ENCODE results near the gene CDC42BPB.

CDC42BPB gene

GRCh38 chr14:103072595-103073366 is 15.4 kb upstream of the CDC42BPB start:
- Histone ChIP-seq H3K4me3 (ENCODE audit: insufficient read depth, low read depth, low read length) (no peak overlapping the region), H3K36me3 (ENCODE audit: control insufficient read depth, insufficient read depth, low read length) (no peaks in the 10 kb centered on the region), H3K9me3 (ENCODE audit: control insufficient read depth, low read length) (no peaks in the 10 kb centered on the region), H3K27me3 (ENCODE audit: control insufficient read depth, insufficient read depth, low read length, poor library complexity, severe bottlenecking) (peaks cover 11% of the 10 kb centered on the region), H3K4me1 (ENCODE audit: control insufficient read depth, insufficient read depth, low read length) (peaks cover 17% of the 10 kb centered on the region), H3K27ac (ENCODE audit: insufficient read depth, low read depth, low read length, poor library complexity, severe bottlenecking) (no peak overlapping the region)
- 81 to 85% methylated on average over 21 of the region's 21 CpGs for WGBS, 2 experiments

DNA sequence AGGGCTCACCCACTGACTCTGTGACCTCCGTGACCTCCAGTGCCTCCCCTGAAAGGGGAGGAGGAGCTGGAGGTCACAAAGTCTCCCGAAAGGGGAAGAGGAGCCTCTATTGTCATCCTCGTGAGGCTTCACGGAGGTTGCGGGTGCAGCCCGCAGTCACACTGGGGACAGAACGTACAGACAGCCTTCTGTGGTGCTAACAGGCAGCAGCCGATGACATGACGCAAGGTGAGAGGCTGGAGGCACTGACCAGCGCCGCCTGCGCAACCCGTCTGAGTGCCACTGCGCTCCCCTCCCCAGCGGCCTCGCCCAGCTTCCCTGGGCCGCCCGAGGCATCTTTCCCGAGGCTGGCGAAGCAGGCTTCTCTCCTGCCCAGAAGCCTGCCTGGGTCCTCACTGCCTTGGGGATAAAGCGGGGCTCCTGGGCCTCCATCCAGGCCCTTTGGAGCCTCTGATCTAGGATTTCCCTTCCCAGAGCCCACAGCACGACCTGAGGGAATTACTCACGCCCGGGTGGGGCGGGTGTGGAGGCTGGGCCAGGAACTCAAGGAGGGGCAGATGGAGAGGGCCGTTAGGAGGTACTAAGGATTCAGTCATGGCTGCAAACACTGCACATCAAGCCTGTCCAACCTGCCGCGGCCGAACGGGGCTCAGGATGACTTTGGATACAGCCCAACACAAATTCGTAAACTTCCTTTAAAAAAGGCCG is 14.3 kb upstream of the CDC42BPB start:
- no peak overlapping the region for H3K27ac ChIP-seq (ENCODE audit: insufficient read depth, low read depth, low read length, poor library complexity, severe bottlenecking)

DNA sequence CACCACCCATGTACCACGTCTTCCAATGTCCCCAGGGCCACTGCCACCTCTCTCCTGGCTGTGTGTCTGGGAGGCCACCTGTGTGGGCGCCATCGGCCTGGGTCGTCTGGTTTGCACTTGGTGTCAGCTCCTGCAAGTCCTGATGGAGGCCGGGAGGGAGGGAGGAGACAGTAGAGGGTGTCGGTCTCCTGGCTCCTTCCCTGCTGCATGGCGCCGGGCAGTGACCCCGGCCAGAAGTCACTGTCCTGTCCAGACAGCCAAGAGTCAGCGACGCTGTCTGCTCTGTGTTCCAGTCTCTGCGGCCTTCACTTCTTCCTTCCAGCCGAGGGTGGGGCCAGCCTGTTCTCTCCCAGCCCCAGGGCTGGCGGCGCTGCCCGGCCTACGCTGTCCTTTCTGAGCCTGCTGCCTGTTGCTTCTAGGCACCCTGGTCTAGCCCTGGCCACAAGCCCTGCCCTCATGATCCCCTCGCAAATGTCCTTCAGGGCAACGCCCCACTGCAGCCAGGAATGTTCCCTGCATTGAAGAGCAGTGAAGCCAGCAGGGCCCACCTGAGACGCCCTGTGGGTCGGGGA is 13.7 kb upstream of the CDC42BPB start:
- WGBS, 2 experiments, result 89 to 90% methylated on average over 21 of the region's 21 CpGs

More for the DNA sequence above, 14.3 kb upstream of the CDC42BPB start:
- Histone ChIP-seq H3K27me3 (ENCODE audit: control insufficient read depth, insufficient read depth, low read length, poor library complexity, severe bottlenecking) (peaks cover 11% of the 10 kb centered on the region), H3K36me3 (ENCODE audit: control insufficient read depth, insufficient read depth, low read length) (no peaks in the 10 kb centered on the region), H3K4me1 (ENCODE audit: control insufficient read depth, insufficient read depth, low read length) (peaks cover 17% of the 10 kb centered on the region), H3K4me3 (ENCODE audit: insufficient read depth, low read depth, low read length) (no peak overlapping the region), H3K9me3 (ENCODE audit: control insufficient read depth, low read length) (no peaks in the 10 kb centered on the region)
- WGBS, 2 experiments, result 84 to 87% methylated on average over 32 of the region's 32 CpGs

DNA sequence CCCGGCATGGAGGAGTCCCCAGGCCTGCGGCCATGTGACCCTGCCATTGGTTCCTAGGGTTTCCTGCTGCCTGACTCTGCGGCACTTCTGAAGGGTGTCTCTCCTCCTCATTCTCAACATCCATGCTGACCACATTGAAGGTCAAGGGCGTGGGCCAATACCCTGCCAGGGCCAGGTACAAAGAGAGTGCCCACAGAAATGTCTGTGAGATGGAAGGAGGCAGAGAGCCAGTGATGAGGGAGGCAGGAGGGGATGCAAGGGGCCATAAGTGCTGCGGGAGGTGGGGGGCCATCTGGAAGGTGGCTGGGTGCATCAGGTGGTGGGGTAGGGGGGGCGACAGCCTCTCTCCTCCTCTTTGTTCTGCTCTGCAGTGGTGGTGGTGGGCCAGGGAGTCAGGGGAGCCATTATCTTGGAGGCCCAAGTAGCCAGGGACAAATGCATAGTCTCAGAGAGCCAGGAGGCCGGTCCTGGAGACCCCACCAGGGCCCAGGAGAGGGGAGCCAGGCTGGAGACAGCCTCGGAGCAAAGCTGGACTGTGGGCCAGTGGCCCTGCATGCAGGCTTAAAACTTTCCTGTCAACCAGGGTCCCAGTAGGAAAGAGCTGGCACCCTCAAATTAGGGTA is 13.0 kb upstream of the CDC42BPB start:
- no peaks in the 10 kb centered on the region for H3K9me3 ChIP-seq (ENCODE audit: control insufficient read depth, low read length)
- no peak overlapping the region for H3K4me3 ChIP-seq (ENCODE audit: insufficient read depth, low read depth, low read length)
- H3K4me1 ChIP-seq (ENCODE audit: control insufficient read depth, insufficient read depth, low read length), result peaks cover 17% of the 10 kb centered on the region
- H3K27ac ChIP-seq (ENCODE audit: insufficient read depth, low read depth, low read length, poor library complexity, severe bottlenecking), result no peak overlapping the region
- H3K36me3 ChIP-seq (ENCODE audit: control insufficient read depth, insufficient read depth, low read length), result no peaks in the 10 kb centered on the region
- 83 to 85% methylated on average over 8 of the region's 8 CpGs for WGBS, 2 experiments
- H3K27me3 ChIP-seq (ENCODE audit: control insufficient read depth, insufficient read depth, low read length, poor library complexity, severe bottlenecking), result peaks cover 7% of the 10 kb centered on the region

More for the DNA sequence above, 13.7 kb upstream of the CDC42BPB start:
- Histone ChIP-seq H3K27me3 (ENCODE audit: control insufficient read depth, insufficient read depth, low read length, poor library complexity, severe bottlenecking) (peaks cover 8% of the 10 kb centered on the region), H3K9me3 (ENCODE audit: control insufficient read depth, low read length) (no peaks in the 10 kb centered on the region), H3K4me1 (ENCODE audit: control insufficient read depth, insufficient read depth, low read length) (peaks cover 17% of the 10 kb centered on the region), H3K36me3 (ENCODE audit: control insufficient read depth, insufficient read depth, low read length) (no peaks in the 10 kb centered on the region), H3K4me3 (ENCODE audit: insufficient read depth, low read depth, low read length) (no peak overlapping the region), H3K27ac (ENCODE audit: insufficient read depth, low read depth, low read length, poor library complexity, severe bottlenecking) (no peak overlapping the region)

DNA sequence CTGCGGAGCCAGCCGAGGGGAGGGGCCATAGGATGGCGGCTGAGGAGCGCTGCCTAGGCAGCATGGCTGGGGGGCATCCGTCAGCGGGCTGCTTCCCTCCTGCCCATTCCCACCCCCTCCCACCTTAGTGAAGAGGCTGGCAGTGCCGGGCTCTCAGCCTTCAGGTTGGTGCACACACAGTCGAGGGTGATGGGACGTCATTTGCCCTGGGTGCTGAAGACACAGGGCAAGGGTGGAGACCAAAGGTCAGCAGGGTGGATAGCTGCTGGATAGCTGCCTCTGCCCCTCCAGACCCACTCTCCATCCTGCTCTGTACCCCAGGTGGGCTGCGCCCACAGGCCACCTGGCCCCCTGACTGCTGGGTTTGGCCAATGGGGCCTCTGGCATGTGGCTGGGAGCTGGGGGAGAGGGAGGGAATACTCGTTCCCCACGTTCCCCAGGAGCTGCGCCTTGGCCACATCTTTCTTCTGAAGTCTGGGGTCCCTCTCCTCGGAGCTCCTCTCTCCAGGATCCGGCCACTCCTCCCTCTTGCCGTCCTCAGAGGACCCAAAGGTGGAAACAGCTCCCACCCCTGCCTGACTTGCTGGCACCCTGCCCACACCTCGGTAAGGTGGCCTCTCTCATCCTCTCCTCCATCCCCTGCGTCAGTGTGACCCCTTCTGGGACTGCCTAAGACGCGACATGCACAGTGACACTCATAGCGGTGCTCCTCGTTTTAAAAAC is 11.2 kb upstream of the CDC42BPB start:
- H3K27me3 ChIP-seq (ENCODE audit: control insufficient read depth, insufficient read depth, low read length, poor library complexity, severe bottlenecking), result no peaks in the 10 kb centered on the region
- peaks cover 12% of the 10 kb centered on the region for H3K4me1 ChIP-seq (ENCODE audit: control insufficient read depth, insufficient read depth, low read length)
- no peak overlapping the region for H3K27ac ChIP-seq (ENCODE audit: insufficient read depth, low read depth, low read length, poor library complexity, severe bottlenecking)
- H3K4me3 ChIP-seq (ENCODE audit: insufficient read depth, low read depth, low read length), result no peak overlapping the region
- no peaks in the 10 kb centered on the region for H3K36me3 ChIP-seq (ENCODE audit: control insufficient read depth, insufficient read depth, low read length)
- 85 to 87% methylated on average over 22 of the region's 22 CpGs for WGBS, 2 experiments
- no peaks in the 10 kb centered on the region for H3K9me3 ChIP-seq (ENCODE audit: control insufficient read depth, low read length)

DNA sequence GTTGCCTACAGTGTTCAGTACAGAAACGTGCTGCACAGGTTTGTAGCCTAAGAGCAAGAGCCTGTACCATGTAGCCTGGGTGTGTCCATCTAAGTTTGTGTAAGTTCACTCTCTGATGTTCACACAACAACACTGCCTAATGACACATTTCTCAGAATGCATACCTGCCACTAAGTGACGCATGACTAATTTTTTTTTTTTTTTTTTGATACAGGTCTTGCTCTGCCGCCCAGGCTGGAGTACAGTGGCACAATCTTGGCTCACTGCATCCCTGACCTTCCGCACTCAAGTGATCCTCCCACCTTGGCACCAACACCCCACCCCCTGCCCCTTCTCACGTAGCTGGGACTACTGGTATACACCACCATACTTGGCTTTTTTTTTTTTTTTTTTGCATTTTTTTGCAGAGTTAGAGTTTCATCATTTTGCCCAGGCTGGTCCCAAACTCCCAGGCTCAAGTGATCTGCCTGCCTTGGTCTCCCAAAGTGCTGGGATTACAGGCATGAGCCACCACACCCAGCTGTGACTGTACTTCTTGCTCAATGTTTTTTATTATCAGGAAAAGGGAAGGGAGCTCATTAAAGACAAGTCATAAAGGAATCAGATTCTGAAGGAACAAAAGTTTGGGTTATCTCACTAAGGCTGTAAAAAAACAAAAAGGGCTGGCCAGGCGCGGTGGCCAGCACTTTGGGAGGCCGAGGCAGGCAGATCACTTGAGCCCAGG is 10.0 kb upstream of the CDC42BPB start:
- no peaks in the 10 kb centered on the region for H3K27me3 ChIP-seq (ENCODE audit: control insufficient read depth, insufficient read depth, low read length, poor library complexity, severe bottlenecking)
- H3K4me3 ChIP-seq (ENCODE audit: insufficient read depth, low read depth, low read length), result no peak overlapping the region
- H3K4me1 ChIP-seq (ENCODE audit: control insufficient read depth, insufficient read depth, low read length), result peaks cover 12% of the 10 kb centered on the region
- no peaks in the 10 kb centered on the region for H3K9me3 ChIP-seq (ENCODE audit: control insufficient read depth, low read length)
- 92 to 95% methylated on average over 8 of the region's 8 CpGs for WGBS, 2 experiments
- no peaks in the 10 kb centered on the region for H3K36me3 ChIP-seq (ENCODE audit: control insufficient read depth, insufficient read depth, low read length)
- H3K27ac ChIP-seq (ENCODE audit: insufficient read depth, low read depth, low read length, poor library complexity, severe bottlenecking), result no peak overlapping the region

DNA sequence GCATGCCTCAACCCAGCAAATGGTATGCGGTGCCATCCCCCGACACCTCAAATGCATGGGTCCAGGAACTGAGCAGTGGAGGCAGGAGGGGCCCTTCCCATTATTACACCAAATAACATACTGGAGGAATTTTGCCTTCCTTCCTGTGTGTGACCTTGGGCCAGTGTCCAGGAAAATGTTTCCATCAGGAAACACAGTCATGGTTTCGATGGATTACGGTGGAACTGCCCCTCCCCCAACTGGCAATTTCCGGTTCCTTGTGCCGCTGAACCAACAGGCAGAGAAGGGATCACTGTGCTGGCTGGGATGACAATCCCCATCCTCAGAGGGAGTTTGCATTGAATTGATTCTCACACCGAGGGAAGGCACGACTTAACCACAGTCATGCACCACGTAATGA is 9.1 kb upstream of the CDC42BPB start:
- WGBS, 2 experiments, result 90 to 92% methylated on average over 9 of the region's 9 CpGs
- H3K27ac ChIP-seq (ENCODE audit: insufficient read depth, low read depth, low read length, poor library complexity, severe bottlenecking), result no peak overlapping the region

GRCh38 chr14:103065861-103066260 is 8.5 kb upstream of the CDC42BPB start:
- H3K4me3 ChIP-seq (ENCODE audit: insufficient read depth, low read depth, low read length), result no peak overlapping the region
- H3K4me1 ChIP-seq (ENCODE audit: control insufficient read depth, insufficient read depth, low read length), result peaks cover 4% of the 10 kb centered on the region
- H3K27ac ChIP-seq (ENCODE audit: insufficient read depth, low read depth, low read length, poor library complexity, severe bottlenecking), result no peak overlapping the region
- no peaks in the 10 kb centered on the region for H3K36me3 ChIP-seq (ENCODE audit: control insufficient read depth, insufficient read depth, low read length)
- 86 to 93% methylated on average over 7 of the region's 7 CpGs for WGBS, 2 experiments
- no peaks in the 10 kb centered on the region for H3K9me3 ChIP-seq (ENCODE audit: control insufficient read depth, low read length)
- H3K27me3 ChIP-seq (ENCODE audit: control insufficient read depth, insufficient read depth, low read length, poor library complexity, severe bottlenecking), result no peaks in the 10 kb centered on the region

More for the DNA sequence above, 9.1 kb upstream of the CDC42BPB start:
- no peaks in the 10 kb centered on the region for H3K36me3 ChIP-seq (ENCODE audit: control insufficient read depth, insufficient read depth, low read length)
- H3K27me3 ChIP-seq (ENCODE audit: control insufficient read depth, insufficient read depth, low read length, poor library complexity, severe bottlenecking), result no peaks in the 10 kb centered on the region
- no peaks in the 10 kb centered on the region for H3K9me3 ChIP-seq (ENCODE audit: control insufficient read depth, low read length)
- H3K4me1 ChIP-seq (ENCODE audit: control insufficient read depth, insufficient read depth, low read length), result peaks cover 9% of the 10 kb centered on the region
- H3K4me3 ChIP-seq (ENCODE audit: insufficient read depth, low read depth, low read length), result no peak overlapping the region

- no peak overlapping the region for H3K27ac ChIP-seq (ENCODE audit: insufficient read depth, low read depth, low read length, poor library complexity, severe bottlenecking)
- H3K9me3 ChIP-seq (ENCODE audit: control insufficient read depth, low read length), result no peaks in the 10 kb centered on the region
- H3K27me3 ChIP-seq (ENCODE audit: control insufficient read depth, insufficient read depth, low read length, poor library complexity, severe bottlenecking), result no peaks in the 10 kb centered on the region
- H3K36me3 ChIP-seq (ENCODE audit: control insufficient read depth, insufficient read depth, low read length), result no peaks in the 10 kb centered on the region
- H3K4me1 ChIP-seq (ENCODE audit: control insufficient read depth, insufficient read depth, low read length), result no peaks in the 10 kb centered on the region
- WGBS, 2 experiments, result 91 to 92% methylated on average over 12 of the region's 12 CpGs
- no peak overlapping the region for H3K4me3 ChIP-seq (ENCODE audit: insufficient read depth, low read depth, low read length)
Observed at GRCh38 chr14:103064978-103065377, 7.6 kb upstream of the CDC42BPB start.
